ENCODE measurements around the gene AMMECR1L. TPM values are rescaled to one million over a fixed set of nuclear protein-coding genes. Genes with fewer than 3 reads are reported as not detected.

AMMECR1L gene
- polyA plus RNA-seq, 1 donor from 2014 or later: 19.5 TPM

- TF ChIP-seq RAD21 (conservative IDR thresholded peaks at IDR 0.05) (no peak), POLR2AphosphoS5 (IDR thresholded peaks at IDR 0.05) (no peak), REST (IDR thresholded peaks at IDR 0.05; ENCODE audit: borderline replicate concordance) (no peak), SMC3 (conservative IDR thresholded peaks at IDR 0.05; ENCODE audit: poor library complexity) (no peak), MXI1 (conservative IDR thresholded peaks at IDR 0.05; ENCODE audit: poor library complexity, severe bottlenecking) (no peak), CTCF (IDR thresholded peaks at IDR 0.05; ENCODE audit: poor library complexity, severe bottlenecking) (no peak), TAF1 (IDR thresholded peaks at IDR 0.05; ENCODE audit: low read depth) (no peak), EZH2 (IDR thresholded peaks at IDR 0.05; ENCODE audit: borderline replicate concordance, insufficient read depth, low read length, poor library complexity, severe bottlenecking) (no peak), EP300 (conservative IDR thresholded peaks at IDR 0.05; ENCODE audit: poor library complexity, severe bottlenecking) (no peak)
- Histone ChIP-seq H2AFZ (ENCODE audit: low read depth, low read length) (no peak overlapping the region), H4K20me1 (ENCODE audit: insufficient read depth) (no peaks in the 10 kb centered on the region), H3K79me2 (replicated peaks; ENCODE audit: insufficient read depth, low read length) (no peaks in the 10 kb centered on the region), H3K4me3 (ENCODE audit: low read length) (no peak overlapping the region), H3K9me3 (ENCODE audit: low read length) (no peaks in the 10 kb centered on the region), H3K4me2 (ENCODE audit: low read length) (no peak overlapping the region), H3F3A (ENCODE audit: insufficient read depth, low read length, poor library complexity, severe bottlenecking) (no peaks in the 10 kb centered on the region), H3K27me3 (ENCODE audit: insufficient read depth, low read depth, low read length) (no peaks in the 10 kb centered on the region), H3K36me3 (ENCODE audit: insufficient read depth, low read length) (no peaks in the 10 kb centered on the region), H3K9ac (ENCODE audit: low read length) (no peak overlapping the region), H3K27ac (ENCODE audit: low read length) (no peak overlapping the region), H3K9me2 (ENCODE audit: insufficient read depth, low read length) (no peaks in the 10 kb centered on the region)
Measured at GRCh38 chr2:127847931-127848330, 37.8 kb downstream of the AMMECR1L start.

- TF ChIP-seq EZH2 (IDR thresholded peaks at IDR 0.05; ENCODE audit: borderline replicate concordance, insufficient read depth, low read length, poor library complexity, severe bottlenecking) (no peak), TAF1 (IDR thresholded peaks at IDR 0.05; ENCODE audit: low read depth) (no peak), RAD21 (conservative IDR thresholded peaks at IDR 0.05) (no peak), EP300 (conservative IDR thresholded peaks at IDR 0.05; ENCODE audit: poor library complexity, severe bottlenecking) (no peak), CTCF (IDR thresholded peaks at IDR 0.05; ENCODE audit: poor library complexity, severe bottlenecking) (no peak), POLR2AphosphoS5 (IDR thresholded peaks at IDR 0.05) (no peak), SMC3 (conservative IDR thresholded peaks at IDR 0.05; ENCODE audit: poor library complexity) (no peak), REST (IDR thresholded peaks at IDR 0.05; ENCODE audit: borderline replicate concordance) (no peak), MXI1 (conservative IDR thresholded peaks at IDR 0.05; ENCODE audit: poor library complexity, severe bottlenecking) (no peak)
- H3F3A ChIP-seq (ENCODE audit: insufficient read depth, low read length, poor library complexity, severe bottlenecking): no peaks in the 10 kb centered on the region
- H3K36me3 ChIP-seq (ENCODE audit: insufficient read depth, low read length): no peaks in the 10 kb centered on the region
- no peak overlapping the region for H2AFZ ChIP-seq (ENCODE audit: low read depth, low read length)
- no peak overlapping the region for H3K9ac ChIP-seq (ENCODE audit: low read length)
- no peaks in the 10 kb centered on the region for H4K20me1 ChIP-seq (ENCODE audit: insufficient read depth)
- H3K27me3 ChIP-seq (ENCODE audit: insufficient read depth, low read depth, low read length): no peaks in the 10 kb centered on the region
- H3K79me2 ChIP-seq (replicated peaks; ENCODE audit: insufficient read depth, low read length): no peaks in the 10 kb centered on the region
- no peaks in the 10 kb centered on the region for H3K9me2 ChIP-seq (ENCODE audit: insufficient read depth, low read length)
- H3K27ac ChIP-seq (ENCODE audit: low read length): no peak overlapping the region
- no peak overlapping the region for H3K4me2 ChIP-seq (ENCODE audit: low read length)
- no peak overlapping the region for H3K4me3 ChIP-seq (ENCODE audit: low read length)
- no peaks in the 10 kb centered on the region for H3K9me3 ChIP-seq (ENCODE audit: low read length)
Measured at GRCh38 chr2:127844973-127845372, 40.8 kb downstream of the AMMECR1L start.
